Mesodermal cell (in vitro differentiated cells): Measurements from ENCODE around the gene SOD2.
"Not testable (repeated sequence)": the region's sequence is repeated elsewhere in the genome, so short reads cannot be mapped to it uniquely, and the experiment has no call there.

ENCODE experiments used
- H3K27ac ChIP-seq: 2 replicates; pipeline ENCODE4 v1.7.0; 2013; ENCODE audit warnings: mild to moderate bottlenecking, low read depth, low read length, moderate library complexity; ENCODE audit not compliant: severe bottlenecking
- H3K36me3 ChIP-seq: 2 replicates; pipeline ENCODE4 v1.7.1; 2013; ENCODE audit warnings: mild to moderate bottlenecking, low read length, moderate library complexity; ENCODE audit not compliant: control insufficient read depth, insufficient read depth
- H3K4me1 ChIP-seq: one replicate; pipeline ENCODE4 v1.7.1; 2013; ENCODE audit warnings: mild to moderate bottlenecking, low read length; ENCODE audit not compliant: insufficient read depth, control insufficient read depth, poor library complexity, severe bottlenecking
- H3K4me3 ChIP-seq: 2 replicates; pipeline ENCODE4 v1.7.0; 2013; ENCODE audit warnings: low read length, control low read depth, mild to moderate bottlenecking; ENCODE audit not compliant: insufficient read depth, poor library complexity, severe bottlenecking; ENCODE audit errors: extremely low read depth
- H3K9me3 ChIP-seq: 2 replicates; pipeline ENCODE4 v1.7.1; 2013; ENCODE audit warnings: mild to moderate bottlenecking, low read length, moderate library complexity; ENCODE audit not compliant: control insufficient read depth
- WGBS, 2 experiments: methylation state at CpG; one replicate each; pipeline ENCODE4 v1.1.5; 2013; ENCODE audit warnings: missing lambda C conversion rate in 2 of 2; ENCODE audit not compliant: insufficient coverage in 2 of 2; 5-methylcytosine and 5-hydroxymethylcytosine counted together

Gene SOD2

GRCh38 chr6:159682810-159683209 is 10.2 kb downstream of the SOD2 start:
- Histone ChIP-seq H3K9me3 (no peaks in the 10 kb centered on the region), H3K4me3 (no peak overlapping the region), H3K27ac (no peak overlapping the region), H3K4me1 (peaks cover 3% of the 10 kb centered on the region), H3K36me3 (peaks cover 53% of the 10 kb centered on the region)
- WGBS, 2 experiments: no CpG with 5 or more reads among the region's 1 CpG

GRCh38 chr6:159682295-159682694 is 10.7 kb downstream of the SOD2 start:
- Histone ChIP-seq H3K9me3 (no peaks in the 10 kb centered on the region), H3K27ac (no peak overlapping the region), H3K36me3 (peaks cover 53% of the 10 kb centered on the region), H3K4me1 (peaks cover 3% of the 10 kb centered on the region), H3K4me3 (no peak overlapping the region)
- 89 to 100% methylated on average over 2 of the region's 3 CpGs for WGBS, 2 experiments

GRCh38 chr6:159681191-159681880 is 11.7 kb downstream of the SOD2 start:
- WGBS, 2 experiments: 91 to 92% methylated on average over 6 to 9 of the region's 10 CpGs
- peaks cover 49% of the 10 kb centered on the region for H3K36me3 ChIP-seq
- no peak overlapping the region for H3K27ac ChIP-seq
- H3K4me3 ChIP-seq: no peak overlapping the region
- no peaks in the 10 kb centered on the region for H3K9me3 ChIP-seq
- H3K4me1 ChIP-seq: peaks cover 3% of the 10 kb centered on the region

GRCh38 chr6:159680104-159680503 is 12.9 kb downstream of the SOD2 start:
- Histone ChIP-seq H3K4me3 (no peak overlapping the region), H3K27ac (no peak overlapping the region), H3K36me3 (peaks cover 41% of the 10 kb centered on the region), H3K9me3 (no peaks in the 10 kb centered on the region), H3K4me1 (peaks cover 3% of the 10 kb centered on the region)
- 92 to 100% methylated on average over 2 to 3 of the region's 3 CpGs for WGBS, 2 experiments

GRCh38 chr6:159679091-159680077 is 13.7 kb downstream of the SOD2 start:
- Histone ChIP-seq H3K4me1 (peaks cover 3% of the 10 kb centered on the region), H3K27ac (no peak overlapping the region), H3K36me3 (peaks cover 37% of the 10 kb centered on the region), H3K9me3 (no peaks in the 10 kb centered on the region), H3K4me3 (no peak overlapping the region)
- WGBS, 2 experiments: 84 to 90% methylated on average over 3 of the region's 5 CpGs

GRCh38 chr6:159678574-159678973 is 14.5 kb downstream of the SOD2 start:
- Histone ChIP-seq H3K4me1 (peaks cover 3% of the 10 kb centered on the region), H3K36me3 (peaks cover 29% of the 10 kb centered on the region), H3K27ac (no peak overlapping the region), H3K4me3 (no peak overlapping the region), H3K9me3 (no peaks in the 10 kb centered on the region)
- WGBS, 2 experiments: 84 to 100% methylated on average over 2 of the region's 3 CpGs

GRCh38 chr6:159677506-159678165 is 15.4 kb downstream of the SOD2 start:
- Histone ChIP-seq H3K27ac (no peak overlapping the region), H3K36me3 (peaks cover 20% of the 10 kb centered on the region), H3K9me3 (no peaks in the 10 kb centered on the region), H3K4me3 (no peak overlapping the region), H3K4me1 (peaks cover 3% of the 10 kb centered on the region)
- 97 to 100% methylated on average over 4 of the region's 5 CpGs for WGBS, 2 experiments

GRCh38 chr6:159676890-159677505 is 16.0 kb downstream of the SOD2 start:
- Histone ChIP-seq H3K4me1 (peaks cover 3% of the 10 kb centered on the region), H3K27ac (no peak overlapping the region), H3K9me3 (no peaks in the 10 kb centered on the region), H3K4me3 (no peak overlapping the region), H3K36me3 (peaks cover 16% of the 10 kb centered on the region)
- WGBS, 2 experiments: 88 to 95% methylated on average over 5 to 6 of the region's 6 CpGs

GRCh38 chr6:159676236-159676635 is 16.8 kb downstream of the SOD2 start:
- not testable (repeated sequence) for H3K4me1 ChIP-seq, H3K27ac ChIP-seq

GRCh38 chr6:159665868-159666635 is 27.0 kb downstream of the SOD2 start:
- Histone ChIP-seq H3K27ac (no peak overlapping the region), H3K9me3 (peaks cover 4% of the 10 kb centered on the region), H3K4me1 (no peaks in the 10 kb centered on the region), H3K4me3 (no peak overlapping the region), H3K36me3 (peaks cover 3% of the 10 kb centered on the region)
- whole genome bisulfite sequencing, 2 experiments: 98% methylated on average over 6 to 7 of the region's 7 CpGs

More at GRCh38 chr6:159676236-159676635, 16.8 kb downstream of the SOD2 start:
- not testable (repeated sequence) for H3K4me3 ChIP-seq, H3K9me3 ChIP-seq
- peaks cover 16% of the 10 kb centered on the region for H3K36me3 ChIP-seq
- 100% methylated on average over 2 of the region's 4 CpGs; no CpG with 5 or more reads in 1 of the 2 experiments for WGBS, 2 experiments
